ENCODE measurements around the gene PRRC1.
"Not testable (repeated sequence)": the region's sequence is repeated elsewhere in the genome, so short reads cannot be mapped to it uniquely, and the experiment has no call there.

Gene PRRC1

GRCh38 chr5:127514816-127515215 is 2.6 kb upstream of the PRRC1 start:
- no peak overlapping the region for H3K4me3 ChIP-seq (ENCODE audit: low read depth, low read length)
- H2AFZ ChIP-seq (ENCODE audit: low read length, unreplicated experiment): no peak overlapping the region
- peaks cover 23% of the 10 kb centered on the region for H3K79me2 ChIP-seq (ENCODE audit: control insufficient read depth, insufficient read depth, low read length, unreplicated experiment)
- H3K4me1 ChIP-seq (ENCODE audit: control insufficient read depth, insufficient read depth, low read length, unreplicated experiment): peaks cover 11% of the 10 kb centered on the region
- H3K27ac ChIP-seq (ENCODE audit: low read depth, low read length): no peak overlapping the region
- peaks cover 25% of the 10 kb centered on the region for H3K27me3 ChIP-seq (ENCODE audit: insufficient read depth, low read length)
- peaks cover 6% of the 10 kb centered on the region; the same call in 1 of the 2 replicates for H3K36me3 ChIP-seq (ENCODE audit: insufficient read depth, low read length)

GRCh38 chr5:127515693-127516440 is 1.6 kb upstream of the PRRC1 start:
- no peak overlapping the region for H3K27ac ChIP-seq (ENCODE audit: low read depth, low read length)
- peaks cover 33% of the 10 kb centered on the region for H3K79me2 ChIP-seq (ENCODE audit: control insufficient read depth, insufficient read depth, low read length, unreplicated experiment)
- no peak overlapping the region for H2AFZ ChIP-seq (ENCODE audit: low read length, unreplicated experiment)
- no peak overlapping the region for H3K4me3 ChIP-seq (ENCODE audit: low read depth, low read length)
- peaks cover 13% of the 10 kb centered on the region for H3K4me1 ChIP-seq (ENCODE audit: control insufficient read depth, insufficient read depth, low read length, unreplicated experiment)
- peaks cover 17% of the 10 kb centered on the region for H3K36me3 ChIP-seq (ENCODE audit: insufficient read depth, low read length)
- H3K27me3 ChIP-seq (ENCODE audit: insufficient read depth, low read length): peaks cover 15% of the 10 kb centered on the region

GRCh38 chr5:127517110-127517479 is 345 bp upstream of the PRRC1 start:
- peaks cover 13% of the 10 kb centered on the region for H3K4me1 ChIP-seq (ENCODE audit: control insufficient read depth, insufficient read depth, low read length, unreplicated experiment)
- peaks cover 45% of the 10 kb centered on the region for H3K79me2 ChIP-seq (ENCODE audit: control insufficient read depth, insufficient read depth, low read length, unreplicated experiment)
- H3K4me3 ChIP-seq (ENCODE audit: low read depth, low read length): peak overlapping the region; percentile 96
- peaks cover 29% of the 10 kb centered on the region for H3K36me3 ChIP-seq (ENCODE audit: insufficient read depth, low read length)
- H3K27me3 ChIP-seq (ENCODE audit: insufficient read depth, low read length): peaks cover 4% of the 10 kb centered on the region; the same call in 1 of the 2 replicates
- peak overlapping the region; percentile 86 for H2AFZ ChIP-seq (ENCODE audit: low read length, unreplicated experiment)
- no peak overlapping the region for H3K27ac ChIP-seq (ENCODE audit: low read depth, low read length)

DNA sequence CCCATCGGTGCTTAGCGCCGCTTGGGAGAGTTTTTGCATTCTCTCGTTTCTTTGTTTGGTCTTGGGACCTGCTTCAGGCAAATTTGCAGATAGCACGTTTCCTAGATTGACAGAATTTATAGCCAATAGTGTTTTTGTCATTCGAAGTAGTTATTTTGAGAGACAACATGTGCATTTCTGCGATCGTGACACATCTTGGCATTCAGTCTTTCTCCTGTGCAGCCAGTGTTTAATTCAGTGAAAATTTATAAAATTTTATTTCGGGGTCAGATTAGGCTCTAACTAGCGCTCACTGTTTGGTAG is 830 bp downstream of the PRRC1 start:
- peak overlapping the region; percentile 62 for H2AFZ ChIP-seq (ENCODE audit: low read length, unreplicated experiment)
- peak overlapping the region; percentile 64 for H3K27ac ChIP-seq (ENCODE audit: low read depth, low read length)
- H3K4me1 ChIP-seq (ENCODE audit: control insufficient read depth, insufficient read depth, low read length, unreplicated experiment): peaks cover 13% of the 10 kb centered on the region
- H3K4me3 ChIP-seq (ENCODE audit: low read depth, low read length): peak overlapping the region; percentile 96
- peaks cover 33% of the 10 kb centered on the region for H3K36me3 ChIP-seq (ENCODE audit: insufficient read depth, low read length)
- H3K27me3 ChIP-seq (ENCODE audit: insufficient read depth, low read length): no peaks in the 10 kb centered on the region
- H3K79me2 ChIP-seq (ENCODE audit: control insufficient read depth, insufficient read depth, low read length, unreplicated experiment): peaks cover 53% of the 10 kb centered on the region

- H3K4me1 ChIP-seq (ENCODE audit: control insufficient read depth, insufficient read depth, low read length, unreplicated experiment): peaks cover 13% of the 10 kb centered on the region
- H3K36me3 ChIP-seq (ENCODE audit: insufficient read depth, low read length): peaks cover 43% of the 10 kb centered on the region
- H3K79me2 ChIP-seq (ENCODE audit: control insufficient read depth, insufficient read depth, low read length, unreplicated experiment): peaks cover 55% of the 10 kb centered on the region
- peak overlapping the region; percentile 96 for H3K4me3 ChIP-seq (ENCODE audit: low read depth, low read length)
- no peak overlapping the region for H2AFZ ChIP-seq (ENCODE audit: low read length, unreplicated experiment)
- no peaks in the 10 kb centered on the region for H3K27me3 ChIP-seq (ENCODE audit: insufficient read depth, low read length)
- H3K27ac ChIP-seq (ENCODE audit: low read depth, low read length): no peak overlapping the region; the same call in 1 of the 2 replicates
These were observed 2.1 kb downstream of the PRRC1 start for GRCh38 chr5:127519527-127519926.

GRCh38 chr5:127521138-127521770 is 3.8 kb downstream of the PRRC1 start:
- no peak overlapping the region for H3K27ac ChIP-seq (ENCODE audit: low read depth, low read length)
- no peaks in the 10 kb centered on the region for H3K27me3 ChIP-seq (ENCODE audit: insufficient read depth, low read length)
- no peak overlapping the region for H2AFZ ChIP-seq (ENCODE audit: low read length, unreplicated experiment)
- H3K79me2 ChIP-seq (ENCODE audit: control insufficient read depth, insufficient read depth, low read length, unreplicated experiment): peaks cover 63% of the 10 kb centered on the region
- peaks cover 13% of the 10 kb centered on the region for H3K4me1 ChIP-seq (ENCODE audit: control insufficient read depth, insufficient read depth, low read length, unreplicated experiment)
- no peak overlapping the region for H3K4me3 ChIP-seq (ENCODE audit: low read depth, low read length)
- H3K36me3 ChIP-seq (ENCODE audit: insufficient read depth, low read length): peaks cover 59% of the 10 kb centered on the region

DNA sequence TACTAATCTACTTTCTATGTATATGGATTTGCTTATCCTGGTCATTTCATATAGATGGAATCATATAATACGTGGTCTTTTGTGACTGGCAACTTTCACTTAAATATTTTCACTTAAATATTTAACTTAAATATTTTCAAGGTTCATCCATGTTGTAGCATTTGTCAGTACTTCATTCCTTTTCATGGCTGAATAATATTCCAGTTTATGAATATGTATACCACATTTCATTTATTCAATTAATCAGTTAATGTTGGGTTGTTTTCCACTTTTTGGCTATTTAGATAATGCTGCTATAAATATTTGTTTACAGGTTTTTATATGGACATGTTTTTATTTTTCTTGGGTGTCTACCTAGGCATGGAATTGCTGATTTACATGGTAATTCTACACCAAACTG is 7.7 kb downstream of the PRRC1 start:
- H3K27ac ChIP-seq (ENCODE audit: low read depth, low read length): no peak overlapping the region
- H2AFZ ChIP-seq (ENCODE audit: low read length, unreplicated experiment): no peak overlapping the region
- peaks cover 70% of the 10 kb centered on the region for H3K36me3 ChIP-seq (ENCODE audit: insufficient read depth, low read length)
- no peak overlapping the region for H3K4me3 ChIP-seq (ENCODE audit: low read depth, low read length)
- H3K27me3 ChIP-seq (ENCODE audit: insufficient read depth, low read length): no peaks in the 10 kb centered on the region
- peaks cover 42% of the 10 kb centered on the region for H3K79me2 ChIP-seq (ENCODE audit: control insufficient read depth, insufficient read depth, low read length, unreplicated experiment)
- H3K4me1 ChIP-seq (ENCODE audit: control insufficient read depth, insufficient read depth, low read length, unreplicated experiment): no peaks in the 10 kb centered on the region

DNA sequence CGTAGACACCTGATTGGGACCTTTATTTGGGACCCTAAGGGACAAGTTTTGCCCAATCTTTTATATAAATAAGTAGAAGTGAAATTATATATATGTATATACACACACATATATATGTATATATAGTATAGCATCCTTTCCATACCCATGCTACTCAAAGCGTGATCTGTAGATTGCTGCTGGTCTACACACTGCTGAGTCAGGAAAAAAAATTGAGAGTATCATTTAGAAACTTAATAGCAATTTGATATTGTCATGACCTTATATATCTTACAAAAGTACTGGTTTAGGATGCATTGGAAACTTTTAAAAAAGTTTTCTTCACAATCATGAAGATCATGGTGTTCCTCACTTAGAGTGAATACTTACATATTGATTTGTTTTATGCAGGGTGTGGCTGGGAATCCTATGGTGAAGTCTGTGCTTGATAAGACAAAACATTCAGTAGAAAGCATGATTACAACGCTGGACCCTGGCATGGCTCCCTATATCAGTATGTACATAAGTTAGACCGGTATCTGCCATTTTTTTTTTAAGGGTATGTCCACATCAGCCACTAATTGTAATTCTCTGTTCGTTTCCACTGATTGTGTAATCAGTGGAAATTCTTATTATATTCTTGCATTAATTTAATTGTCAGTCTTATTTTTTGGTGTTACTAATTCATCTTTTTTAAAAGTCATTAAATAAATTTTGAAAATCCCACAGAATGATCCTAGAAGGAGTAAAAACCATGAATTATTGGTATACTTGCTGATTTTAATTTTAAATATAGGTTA is 12.7 kb downstream of the PRRC1 start:
- peaks cover 67% of the 10 kb centered on the region for H3K36me3 ChIP-seq (ENCODE audit: insufficient read depth, low read length)
- no peaks in the 10 kb centered on the region for H3K27me3 ChIP-seq (ENCODE audit: insufficient read depth, low read length)
- no peak overlapping the region for H3K27ac ChIP-seq (ENCODE audit: low read depth, low read length)
- no peak overlapping the region for H3K4me3 ChIP-seq (ENCODE audit: low read depth, low read length)
- H2AFZ ChIP-seq (ENCODE audit: low read length, unreplicated experiment): no peak overlapping the region
- H3K4me1 ChIP-seq (ENCODE audit: control insufficient read depth, insufficient read depth, low read length, unreplicated experiment): no peaks in the 10 kb centered on the region
- H3K79me2 ChIP-seq (ENCODE audit: control insufficient read depth, insufficient read depth, low read length, unreplicated experiment): peaks cover 12% of the 10 kb centered on the region

DNA sequence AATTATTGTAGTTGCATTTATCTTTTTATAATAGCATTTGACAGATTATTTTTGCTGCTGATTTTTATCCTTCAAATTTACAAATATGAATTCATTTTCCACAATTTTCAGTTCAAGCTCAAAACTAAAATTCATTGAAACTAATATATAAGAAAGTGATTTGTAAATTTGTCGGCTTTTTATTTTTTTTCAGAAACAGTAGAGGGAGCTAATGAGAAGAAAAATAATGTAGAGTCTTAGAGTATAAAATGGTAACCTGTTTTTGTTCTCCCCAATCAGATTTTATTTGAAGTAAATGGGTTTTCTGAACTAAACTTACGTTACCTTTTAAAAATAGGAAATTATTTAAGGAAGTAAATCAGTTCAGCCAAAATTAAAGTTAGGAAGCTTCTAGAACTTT is 19.2 kb downstream of the PRRC1 start:
- H2AFZ ChIP-seq (ENCODE audit: low read length, unreplicated experiment): no peak overlapping the region
- H3K4me1 ChIP-seq (ENCODE audit: control insufficient read depth, insufficient read depth, low read length, unreplicated experiment): no peaks in the 10 kb centered on the region
- H3K27me3 ChIP-seq (ENCODE audit: insufficient read depth, low read length): no peaks in the 10 kb centered on the region
- H3K79me2 ChIP-seq (ENCODE audit: control insufficient read depth, insufficient read depth, low read length, unreplicated experiment): peaks cover 21% of the 10 kb centered on the region
- H3K36me3 ChIP-seq (ENCODE audit: insufficient read depth, low read length): peaks cover 73% of the 10 kb centered on the region
- H3K27ac ChIP-seq (ENCODE audit: low read depth, low read length): no peak overlapping the region
- H3K4me3 ChIP-seq (ENCODE audit: low read depth, low read length): no peak overlapping the region

DNA sequence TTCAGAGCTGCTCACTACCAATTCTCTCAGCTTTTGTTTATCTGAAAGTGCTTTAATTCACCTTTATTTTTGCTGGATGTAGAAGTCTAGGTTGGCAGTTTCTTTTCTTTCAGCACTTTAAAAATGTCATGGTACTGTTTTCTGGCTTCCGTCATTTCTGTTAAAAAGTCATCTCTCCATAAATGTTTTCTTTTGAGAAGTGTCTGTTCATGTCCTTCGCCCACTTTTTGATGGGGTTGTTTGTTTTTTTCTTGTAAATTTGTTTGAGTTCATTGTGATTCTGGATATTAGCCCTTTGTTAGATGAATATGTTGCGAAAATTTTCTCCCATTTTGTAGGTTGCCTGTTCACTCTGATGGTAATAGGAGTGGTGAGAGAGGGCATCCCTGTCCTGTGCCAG is 23.1 kb downstream of the PRRC1 start:
- peaks cover 21% of the 10 kb centered on the region for H3K79me2 ChIP-seq (ENCODE audit: control insufficient read depth, insufficient read depth, low read length, unreplicated experiment)
- not testable (repeated sequence) for H2AFZ ChIP-seq (ENCODE audit: low read length, unreplicated experiment); H3K4me1 ChIP-seq (ENCODE audit: control insufficient read depth, insufficient read depth, low read length, unreplicated experiment); H3K27me3 ChIP-seq (ENCODE audit: insufficient read depth, low read length); H3K27ac ChIP-seq (ENCODE audit: low read depth, low read length); H3K4me3 ChIP-seq (ENCODE audit: low read depth, low read length)
- H3K36me3 ChIP-seq (ENCODE audit: insufficient read depth, low read length): peaks cover 42% of the 10 kb centered on the region

Measured in ACC112 (cell line).